MG63 (cell line): Measurements from ENCODE around the gene SNPH. TPM values are rescaled to one million over a fixed set of nuclear protein-coding genes. Genes with fewer than 3 reads are reported as not detected.

Source experiments
- DNase-seq: peaks from one replicate; pipeline ENCODE4 v3.0.0-alpha.2; 2020
- H3K27me3 ChIP-seq: fragments of 250-450 bp; sonication (Bioruptor Pico); 2 replicates; pipeline ENCODE4 v1.5.1; 2020; ENCODE audit warnings: mild to moderate bottlenecking, moderate library complexity
- H3K36me3 ChIP-seq: fragments of 250-450 bp; sonication (Bioruptor Pico); 2 replicates; pipeline ENCODE4 v1.5.1; 2020; ENCODE audit warnings: mild to moderate bottlenecking, moderate library complexity
- H3K4me3 ChIP-seq: fragments of 250-450 bp; sonication (Bioruptor Pico); 2 replicates; pipeline ENCODE4 v1.5.1; 2020; ENCODE audit warnings: mild to moderate bottlenecking, moderate library complexity
- H3K9me3 ChIP-seq: fragments of 250-450 bp; sonication (Bioruptor Pico); 2 replicates; pipeline ENCODE4 v1.5.1; 2020; ENCODE audit warnings: mild to moderate bottlenecking, moderate library complexity
- total RNA-seq: library from RNA; depleted of rRNA; stranded (reverse); fragments of >200 nt; shearing (Covaris generic); gene quantifications from 2 replicates; pipeline ENCODE4 v1.2.3, GENCODE V29; 2014; ENCODE audit warnings: low replicate concordance

Gene SNPH
- total RNA-seq, 1 experiment from 2014 or later = 5.9 TPM

- no peaks in the 10 kb centered on the region for H3K36me3 ChIP-seq
- no peak for DNase-seq
- H3K9me3 ChIP-seq = no peaks in the 10 kb centered on the region
- no peaks in the 10 kb centered on the region for H3K27me3 ChIP-seq
- H3K4me3 ChIP-seq = no peak overlapping the region
These were observed 14.4 kb downstream of the SNPH start for GRCh38 chr20:1280195-1281102.

GRCh38 chr20:1281279-1282057 is 15.4 kb downstream of the SNPH start:
- no peaks in the 10 kb centered on the region for H3K27me3 ChIP-seq
- no peak overlapping the region for H3K4me3 ChIP-seq
- DNase-seq = no peak
- no peaks in the 10 kb centered on the region for H3K36me3 ChIP-seq
- H3K9me3 ChIP-seq = no peaks in the 10 kb centered on the region

GRCh38 chr20:1282966-1283365 is 16.9 kb downstream of the SNPH start:
- Histone ChIP-seq H3K27me3 (no peaks in the 10 kb centered on the region), H3K9me3 (no peaks in the 10 kb centered on the region), H3K4me3 (no peak overlapping the region), H3K36me3 (no peaks in the 10 kb centered on the region)
- DNase-seq = no peak

GRCh38 chr20:1283522-1284510 is 17.7 kb downstream of the SNPH start:
- H3K4me3 ChIP-seq = no peak overlapping the region
- no peaks in the 10 kb centered on the region for H3K9me3 ChIP-seq
- no peaks in the 10 kb centered on the region for H3K27me3 ChIP-seq
- DNase-seq = no peak
- H3K36me3 ChIP-seq = no peaks in the 10 kb centered on the region

- DNase-seq = no peak
- Histone ChIP-seq H3K9me3 (no peaks in the 10 kb centered on the region), H3K4me3 (no peak overlapping the region), H3K27me3 (no peaks in the 10 kb centered on the region), H3K36me3 (no peaks in the 10 kb centered on the region)
These were observed 20.4 kb downstream of the SNPH start for GRCh38 chr20:1286267-1287024.

- Histone ChIP-seq H3K9me3 (no peaks in the 10 kb centered on the region), H3K4me3 (no peak overlapping the region), H3K36me3 (no peaks in the 10 kb centered on the region), H3K27me3 (no peaks in the 10 kb centered on the region)
- no peak for DNase-seq
These were observed 21.2 kb downstream of the SNPH start for GRCh38 chr20:1287306-1287705.

- no peak for DNase-seq
These were observed 21.9 kb downstream of the SNPH start for GRCh38 chr20:1287787-1288569.

GRCh38 chr20:1291191-1291741 is 25.2 kb downstream of the SNPH start:
- Histone ChIP-seq H3K27me3 (no peaks in the 10 kb centered on the region), H3K36me3 (no peaks in the 10 kb centered on the region), H3K9me3 (no peaks in the 10 kb centered on the region), H3K4me3 (no peak overlapping the region)
- DNase-seq = no peak

More at GRCh38 chr20:1287787-1288569, 21.9 kb downstream of the SNPH start:
- Histone ChIP-seq H3K27me3 (no peaks in the 10 kb centered on the region), H3K36me3 (no peaks in the 10 kb centered on the region), H3K4me3 (no peak overlapping the region), H3K9me3 (no peaks in the 10 kb centered on the region)

GRCh38 chr20:1292620-1293019 is 26.5 kb downstream of the SNPH start:
- DNase-seq = no peak
- H3K4me3 ChIP-seq = no peak overlapping the region
- H3K36me3 ChIP-seq = no peaks in the 10 kb centered on the region
- H3K27me3 ChIP-seq = no peaks in the 10 kb centered on the region
- no peaks in the 10 kb centered on the region for H3K9me3 ChIP-seq

GRCh38 chr20:1293641-1294379 is 27.7 kb downstream of the SNPH start:
- H3K36me3 ChIP-seq = no peaks in the 10 kb centered on the region
- no peak for DNase-seq
- H3K27me3 ChIP-seq = no peaks in the 10 kb centered on the region
- H3K4me3 ChIP-seq = no peak overlapping the region
- H3K9me3 ChIP-seq = no peaks in the 10 kb centered on the region

GRCh38 chr20:1294497-1294896 is 28.4 kb downstream of the SNPH start:
- H3K4me3 ChIP-seq = no peak overlapping the region

GRCh38 chr20:1295276-1295930 is 29.3 kb downstream of the SNPH start:
- Histone ChIP-seq H3K27me3 (no peaks in the 10 kb centered on the region), H3K9me3 (no peaks in the 10 kb centered on the region), H3K36me3 (no peaks in the 10 kb centered on the region), H3K4me3 (no peak overlapping the region)
- no peak for DNase-seq

More at GRCh38 chr20:1294497-1294896, 28.4 kb downstream of the SNPH start:
- no peak for DNase-seq
- Histone ChIP-seq H3K9me3 (no peaks in the 10 kb centered on the region), H3K36me3 (no peaks in the 10 kb centered on the region), H3K27me3 (no peaks in the 10 kb centered on the region)

- Histone ChIP-seq H3K9me3 (no peaks in the 10 kb centered on the region), H3K36me3 (no peaks in the 10 kb centered on the region), H3K4me3 (no peak overlapping the region), H3K27me3 (no peaks in the 10 kb centered on the region)
- no peak for DNase-seq
These were observed 30.1 kb downstream of the SNPH start for GRCh38 chr20:1296117-1296610.

GRCh38 chr20:1296922-1297321 is 30.8 kb downstream of the SNPH start:
- Histone ChIP-seq H3K4me3 (no peak overlapping the region), H3K27me3 (no peaks in the 10 kb centered on the region), H3K36me3 (no peaks in the 10 kb centered on the region), H3K9me3 (no peaks in the 10 kb centered on the region)
- no peak for DNase-seq
